IPS-18a (cell line): ENCODE measurements around the gene HEPH.
A peak's percentile ranks its signal among the peaks of the same experiment; 100 is the strongest.
"Not testable (repeated sequence)": the region's sequence is repeated elsewhere in the genome, so short reads cannot be mapped to it uniquely, and the experiment has no call there.

Source experiments
- H3K27ac ChIP-seq: one replicate; pipeline ENCODE4 v1.5.1; 2013; ENCODE audit warnings: low read length
- H3K27me3 ChIP-seq: one replicate; pipeline ENCODE4 v1.6.1; 2013; ENCODE audit warnings: mild to moderate bottlenecking, low read length; ENCODE audit not compliant: control insufficient read depth, insufficient read depth
- H3K36me3 ChIP-seq: one replicate; pipeline ENCODE4 v1.6.1; 2013; ENCODE audit warnings: low read depth, low read length; ENCODE audit not compliant: control insufficient read depth
- H3K4me1 ChIP-seq: one replicate; pipeline ENCODE4 v1.6.1; 2013; ENCODE audit warnings: low read depth, low read length; ENCODE audit not compliant: control insufficient read depth
- H3K4me3 ChIP-seq: one replicate; pipeline ENCODE4 v1.5.1; 2013; ENCODE audit warnings: low read length
- H3K9ac ChIP-seq: one replicate; pipeline ENCODE4 v1.6.1; 2013; ENCODE audit warnings: mild to moderate bottlenecking, low read length, moderate library complexity
- H3K9me3 ChIP-seq: one replicate; pipeline ENCODE4 v1.6.1; 2013; ENCODE audit warnings: low read depth, low read length; ENCODE audit not compliant: control insufficient read depth

Gene HEPH

GRCh38 chrX:66163849-66164411 lies at the start of gene HEPH:
Gene HEPH (plus strand): TSS chrX:66164247. CDS start chrX:66170571, 6,324 bp downstream.
- H3K9me3 ChIP-seq, result peaks cover 18% of the 10 kb centered on the region
- peak within 1 kb of the TSS; percentile 15 for H3K27ac ChIP-seq
- no peaks in the 10 kb centered on the region for H3K27me3 ChIP-seq
- H3K36me3 ChIP-seq, result peaks cover 5% of the 10 kb centered on the region
- H3K4me3 ChIP-seq, result peak within 1 kb of the TSS; percentile 78
- no peaks in the 10 kb centered on the region for H3K4me1 ChIP-seq
- H3K9ac ChIP-seq, result peak within 1 kb of the TSS; percentile 63

DNA sequence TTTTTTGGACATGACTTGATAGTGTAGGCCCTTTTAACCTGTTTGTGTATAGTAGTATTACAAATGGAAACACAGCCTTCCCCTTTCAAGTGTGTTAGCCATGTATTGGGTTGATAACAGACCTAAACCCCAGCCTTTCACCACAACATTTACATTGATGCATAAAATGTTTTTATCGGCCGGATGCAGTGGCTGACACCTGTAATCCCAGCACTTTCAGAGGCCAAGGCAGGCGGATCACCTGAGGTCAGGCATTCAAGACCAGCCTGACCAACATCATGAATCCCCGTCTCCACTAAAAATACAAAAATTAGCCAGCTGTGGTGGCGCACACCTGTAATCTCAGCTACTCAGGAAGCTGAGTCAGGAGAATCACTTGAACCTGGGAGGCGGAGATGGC lies 45.3 kb upstream of the HEPH start:
- H3K9ac ChIP-seq, H3K9me3 ChIP-seq, H3K4me3 ChIP-seq, H3K4me1 ChIP-seq, H3K36me3 ChIP-seq, H3K27ac ChIP-seq, H3K27me3 ChIP-seq: not testable (repeated sequence)

- H3K4me3 ChIP-seq, H3K27me3 ChIP-seq, H3K27ac ChIP-seq, H3K4me1 ChIP-seq, H3K9ac ChIP-seq, H3K36me3 ChIP-seq: not testable (repeated sequence)
- H3K9me3 ChIP-seq, result peaks cover 15% of the 10 kb centered on the region
Observed at GRCh38 chrX:66121354-66121753, 42.7 kb upstream of the HEPH start.

DNA sequence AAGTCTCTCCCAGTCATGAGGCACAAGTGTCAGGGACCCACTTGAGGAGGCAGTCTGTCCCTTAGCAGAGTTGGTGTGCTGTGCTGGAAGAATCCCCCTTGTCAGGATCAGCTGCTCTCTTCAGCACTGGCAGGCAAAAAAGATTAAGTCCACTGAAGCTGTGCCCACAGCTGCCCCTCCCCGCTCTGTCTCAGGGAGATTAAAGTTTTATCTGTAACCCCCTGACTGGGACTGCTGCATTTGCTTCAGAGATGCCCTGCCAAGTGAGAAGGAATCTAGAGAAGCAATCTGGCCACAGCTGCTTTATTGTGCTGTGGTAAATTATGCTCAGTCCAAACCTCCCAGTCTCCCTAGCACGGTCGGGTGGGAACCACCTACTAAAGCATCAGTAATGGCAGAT lies 37.4 kb upstream of the HEPH start:
- Histone ChIP-seq H3K27ac (no peak overlapping the region), H3K36me3 (no peaks in the 10 kb centered on the region), H3K4me3 (no peak overlapping the region), H3K4me1 (no peaks in the 10 kb centered on the region), H3K9me3 (peaks cover 21% of the 10 kb centered on the region), H3K9ac (no peak overlapping the region), H3K27me3 (no peaks in the 10 kb centered on the region)

- Histone ChIP-seq H3K9ac (no peak overlapping the region), H3K27ac (no peak overlapping the region), H3K9me3 (peaks cover 18% of the 10 kb centered on the region), H3K4me1 (no peaks in the 10 kb centered on the region), H3K4me3 (no peak overlapping the region), H3K36me3 (no peaks in the 10 kb centered on the region), H3K27me3 (no peaks in the 10 kb centered on the region)
Observed at GRCh38 chrX:66130469-66130868, 33.6 kb upstream of the HEPH start.

GRCh38 chrX:66135284-66135683 lies 28.8 kb upstream of the HEPH start:
- not testable (repeated sequence) for H3K27me3 ChIP-seq, H3K9ac ChIP-seq, H3K4me3 ChIP-seq, H3K27ac ChIP-seq, H3K36me3 ChIP-seq, H3K4me1 ChIP-seq
- peaks cover 17% of the 10 kb centered on the region for H3K9me3 ChIP-seq

DNA sequence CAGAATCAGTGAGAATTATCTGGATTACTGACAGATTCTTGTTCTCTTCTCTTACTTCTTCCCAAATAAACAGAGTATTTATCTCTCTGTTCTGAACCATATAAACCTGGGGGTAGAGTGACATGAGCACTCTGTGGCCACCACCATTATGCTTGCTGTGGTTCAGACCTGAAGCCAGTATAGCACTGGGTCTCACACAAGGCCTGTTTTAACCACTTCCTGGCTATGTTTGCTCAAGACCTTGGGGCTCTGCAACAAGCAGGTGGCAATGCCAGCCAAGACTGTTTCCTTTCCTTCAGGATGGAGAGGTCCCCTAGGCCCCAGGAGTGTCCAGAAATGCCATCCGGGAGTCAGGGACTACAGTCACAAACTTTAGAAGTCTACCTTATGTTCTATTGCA lies 21.7 kb upstream of the HEPH start:
- Histone ChIP-seq H3K4me3 (no peak overlapping the region), H3K36me3 (no peaks in the 10 kb centered on the region), H3K27ac (no peak overlapping the region), H3K9ac (no peak overlapping the region), H3K27me3 (no peaks in the 10 kb centered on the region), H3K9me3 (peaks cover 13% of the 10 kb centered on the region), H3K4me1 (no peaks in the 10 kb centered on the region)

- Histone ChIP-seq H3K9me3 (peaks cover 12% of the 10 kb centered on the region), H3K4me1 (no peaks in the 10 kb centered on the region), H3K4me3 (no peak overlapping the region), H3K27me3 (no peaks in the 10 kb centered on the region), H3K27ac (no peak overlapping the region), H3K36me3 (no peaks in the 10 kb centered on the region), H3K9ac (no peak overlapping the region)
Observed at GRCh38 chrX:66144258-66144657, 19.8 kb upstream of the HEPH start.

DNA sequence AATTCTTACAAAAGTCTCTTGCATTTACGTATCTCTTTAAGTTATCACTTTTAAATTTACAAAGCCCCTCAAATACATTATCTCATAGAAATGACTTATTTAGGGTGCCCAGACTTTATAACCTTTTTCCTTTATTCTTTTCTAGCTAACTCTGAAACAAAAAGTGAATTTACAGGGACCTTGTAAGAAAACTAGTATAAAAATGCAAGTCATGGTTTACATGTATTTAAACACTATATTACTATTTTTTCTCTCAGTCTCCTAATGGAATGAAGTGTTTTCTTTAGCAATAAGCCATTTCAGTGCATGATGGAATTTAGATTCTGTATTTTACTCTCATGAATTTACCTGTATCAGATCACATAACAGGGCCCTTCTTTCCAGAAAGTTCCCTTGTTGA lies 14.5 kb upstream of the HEPH start:
- Histone ChIP-seq H3K36me3 (no peaks in the 10 kb centered on the region), H3K9me3 (peaks cover 8% of the 10 kb centered on the region), H3K27me3 (no peaks in the 10 kb centered on the region), H3K9ac (no peak overlapping the region), H3K4me1 (no peaks in the 10 kb centered on the region), H3K27ac (no peak overlapping the region), H3K4me3 (no peak overlapping the region)

- no peak overlapping the region for H3K9ac ChIP-seq
Observed at GRCh38 chrX:66150163-66150562, 13.9 kb upstream of the HEPH start.

DNA sequence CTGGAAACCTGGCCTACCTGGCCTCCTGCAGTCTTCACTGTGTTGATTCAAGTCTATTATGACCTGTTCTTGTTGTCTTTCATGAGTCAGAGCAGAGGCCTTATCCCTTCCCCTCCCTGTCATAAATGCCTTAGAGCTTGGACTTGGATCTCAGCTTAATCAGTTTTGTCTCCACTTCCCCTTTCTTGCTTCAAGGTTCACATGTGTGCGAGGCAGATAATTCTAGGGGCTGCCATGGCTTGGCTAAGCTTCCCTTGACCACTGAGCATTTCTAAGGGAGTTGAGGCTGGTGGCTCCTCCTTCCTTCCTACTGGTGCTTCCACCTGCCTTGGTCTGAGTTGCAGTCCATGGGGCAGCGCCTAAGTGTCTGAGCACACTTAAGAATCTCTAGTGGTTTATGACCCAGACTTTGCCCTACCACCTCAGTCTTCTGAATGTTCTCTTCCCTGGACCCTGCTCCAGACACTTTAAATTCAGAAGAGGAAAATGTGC lies 1.7 kb upstream of the HEPH start:
- H3K4me1 ChIP-seq, result no peaks in the 10 kb centered on the region
- peaks cover 2% of the 10 kb centered on the region for H3K36me3 ChIP-seq
- no peak overlapping the region for H3K4me3 ChIP-seq
- no peak overlapping the region for H3K27ac ChIP-seq
- H3K9ac ChIP-seq, result no peak overlapping the region
- H3K9me3 ChIP-seq, result peaks cover 17% of the 10 kb centered on the region
- H3K27me3 ChIP-seq, result no peaks in the 10 kb centered on the region

More at GRCh38 chrX:66150163-66150562, 13.9 kb upstream of the HEPH start:
- no peaks in the 10 kb centered on the region for H3K36me3 ChIP-seq
- H3K4me1 ChIP-seq, result no peaks in the 10 kb centered on the region
- no peak overlapping the region for H3K27ac ChIP-seq
- no peaks in the 10 kb centered on the region for H3K27me3 ChIP-seq
- peaks cover 5% of the 10 kb centered on the region for H3K9me3 ChIP-seq
- H3K4me3 ChIP-seq, result no peak overlapping the region

- Histone ChIP-seq H3K9ac (no peak overlapping the region), H3K36me3 (peaks cover 5% of the 10 kb centered on the region), H3K27me3 (no peaks in the 10 kb centered on the region), H3K9me3 (peaks cover 18% of the 10 kb centered on the region), H3K4me3 (no peak overlapping the region), H3K4me1 (no peaks in the 10 kb centered on the region), H3K27ac (no peak overlapping the region)
Observed at GRCh38 chrX:66163447-66163846, 600 bp upstream of the HEPH start.
